Nephron progenitor cell (in vitro differentiated cells): ENCODE results near the gene KRT74.

Experiments used
- DNase-seq: peaks from one replicate; pipeline ENCODE4 v3.0.0; 2021
- H3K27ac Mint-ChIP-seq: 2 replicates; pipeline ENCODE4 v1.8.0; 2021; ENCODE audit warnings: mild to moderate bottlenecking, moderate library complexity, mixed read lengths
- H3K27me3 Mint-ChIP-seq: 2 replicates; pipeline ENCODE4 v1.8.0; 2021; ENCODE audit warnings: mild to moderate bottlenecking, low read depth, mixed read lengths; ENCODE audit not compliant: poor library complexity
- H3K36me3 Mint-ChIP-seq: 2 replicates; pipeline ENCODE4 v1.8.0; 2021; ENCODE audit warnings: low read depth, mixed read lengths
- H3K4me1 Mint-ChIP-seq: 2 replicates; pipeline ENCODE4 v1.8.0; 2021; ENCODE audit warnings: mixed read lengths
- H3K4me3 Mint-ChIP-seq: 2 replicates; pipeline ENCODE4 v1.8.0; 2021; ENCODE audit warnings: mild to moderate bottlenecking, moderate library complexity, mixed read lengths
- H3K9me3 Mint-ChIP-seq: 2 replicates; pipeline ENCODE4 v1.8.0; 2021; ENCODE audit warnings: mild to moderate bottlenecking, moderate library complexity, mixed read lengths
- CTCF ChIP-seq: fragments of 200-600 bp; sonication (generic); IDR thresholded peaks from 2 replicates; pipeline ENCODE4 v1.5.0; 2021; ENCODE audit warnings: antibody characterized with exemption

KRT74 gene

GRCh38 chr12:52611080-52611468 is 37.4 kb upstream of the KRT74 start:
- no peaks in the 10 kb centered on the region for H3K9me3 Mint-ChIP-seq
- no peak for DNase-seq
- H3K27ac Mint-ChIP-seq = no peak overlapping the region
- TF ChIP-seq CTCF = no peak
- no peaks in the 10 kb centered on the region for H3K4me1 Mint-ChIP-seq
- no peaks in the 10 kb centered on the region for H3K36me3 Mint-ChIP-seq
- no peak overlapping the region for H3K4me3 Mint-ChIP-seq
- peaks cover 21% of the 10 kb centered on the region for H3K27me3 Mint-ChIP-seq

GRCh38 chr12:52608826-52609630 is 35.4 kb upstream of the KRT74 start:
- Mint-ChIP-seq H3K27me3 (peaks cover 17% of the 10 kb centered on the region), H3K4me3 (no peak overlapping the region), H3K27ac (peak overlapping the region; percentile 11), H3K36me3 (no peaks in the 10 kb centered on the region), H3K9me3 (no peaks in the 10 kb centered on the region), H3K4me1 (no peaks in the 10 kb centered on the region)
- no peak for TF ChIP-seq CTCF
- DNase-seq = no peak

- Mint-ChIP-seq H3K9me3 (no peaks in the 10 kb centered on the region), H3K4me3 (no peak overlapping the region)
- DNase-seq = no peak
Measured at GRCh38 chr12:52608161-52608560, 34.5 kb upstream of the KRT74 start.

GRCh38 chr12:52607314-52607713 is 33.7 kb upstream of the KRT74 start:
- Mint-ChIP-seq H3K27ac (no peak overlapping the region), H3K27me3 (peaks cover 14% of the 10 kb centered on the region), H3K36me3 (no peaks in the 10 kb centered on the region), H3K4me3 (no peak overlapping the region), H3K4me1 (peaks cover 12% of the 10 kb centered on the region), H3K9me3 (no peaks in the 10 kb centered on the region)
- no peak for TF ChIP-seq CTCF
- no peak for DNase-seq

More at GRCh38 chr12:52608161-52608560, 34.5 kb upstream of the KRT74 start:
- Mint-ChIP-seq H3K27me3 (peaks cover 17% of the 10 kb centered on the region), H3K4me1 (peaks cover 6% of the 10 kb centered on the region), H3K36me3 (no peaks in the 10 kb centered on the region), H3K27ac (no peak overlapping the region)
- TF ChIP-seq CTCF = no peak

- no peak overlapping the region for H3K27ac Mint-ChIP-seq
- H3K4me3 Mint-ChIP-seq = no peak overlapping the region
- peaks cover 12% of the 10 kb centered on the region for H3K4me1 Mint-ChIP-seq
- no peaks in the 10 kb centered on the region for H3K9me3 Mint-ChIP-seq
- no peaks in the 10 kb centered on the region for H3K36me3 Mint-ChIP-seq
- no peak for TF ChIP-seq CTCF
- no peak for DNase-seq
- peaks cover 12% of the 10 kb centered on the region for H3K27me3 Mint-ChIP-seq
Measured at GRCh38 chr12:52606581-52607218, 33.1 kb upstream of the KRT74 start.

- H3K4me3 Mint-ChIP-seq = no peak overlapping the region
- no peaks in the 10 kb centered on the region for H3K36me3 Mint-ChIP-seq
- no peak overlapping the region for H3K27ac Mint-ChIP-seq
- no peak for DNase-seq
- peaks cover 6% of the 10 kb centered on the region for H3K27me3 Mint-ChIP-seq
- no peaks in the 10 kb centered on the region for H3K9me3 Mint-ChIP-seq
- H3K4me1 Mint-ChIP-seq = peaks cover 12% of the 10 kb centered on the region
- TF ChIP-seq CTCF = no peak
Measured at GRCh38 chr12:52606096-52606495, 32.5 kb upstream of the KRT74 start.
